ENCODE data around the gene PIP5K1B. TPM values are rescaled to one million over a fixed set of nuclear protein-coding genes. Genes with fewer than 3 reads are reported as not detected.

The PIP5K1B gene
- total RNA-seq, 1 experiment from 2014 or later: 2.5 TPM

- H3K27ac Mint-ChIP-seq: peak overlapping the region; percentile 97 to 100 (median 98)
- H3K23me2 ChIP-seq (ENCODE audit: insufficient read length, low read depth, low read length, poor library complexity, severe bottlenecking): no peaks in the 10 kb centered on the region
Observed at GRCh38 chr9:68872026-68872501, 167.0 kb downstream of the PIP5K1B start.

More at GRCh38 chr9:68872026-68872501, 167.0 kb downstream of the PIP5K1B start:
- Histone ChIP-seq H4K8ac (replicated peaks; ENCODE audit: insufficient read length, low read depth, low read length) (no peak overlapping the region), H2BK20ac (ENCODE audit: low read depth, low read length, poor library complexity, severe bottlenecking) (no peak overlapping the region), H3K4me1 (ENCODE audit: insufficient read depth, low read length) (peaks cover 28% of the 10 kb centered on the region; the same call in 1 of the 2 replicates), H3K23ac (ENCODE audit: insufficient read length, low read depth, low read length) (no peak overlapping the region), H4K5ac (ENCODE audit: insufficient read length, low read depth, low read length) (peak overlapping the region; percentile 89), H3K14ac (ENCODE audit: insufficient read depth, low read length) (peak overlapping the region; percentile 84; the same call in 1 of the 2 replicates), H2BK15ac (ENCODE audit: low read depth, low read length) (no peak overlapping the region), H2AFZ (ENCODE audit: low read length) (no peak overlapping the region), H2AK5ac (ENCODE audit: insufficient read length, low read length) (no peak overlapping the region), H2BK5ac (ENCODE audit: insufficient read length, low read length) (peak overlapping the region; percentile 91), H3T11ph (ENCODE audit: low read length) (no peak overlapping the region), H3K18ac (ENCODE audit: insufficient read length, low read depth, low read length) (peak overlapping the region; percentile 90), H3K79me2 (ENCODE audit: insufficient read depth, low read length) (no peaks in the 10 kb centered on the region), H3K27ac (ENCODE audit: insufficient read length, low read depth, low read length) (peak overlapping the region; percentile 99), H3K79me1 (ENCODE audit: insufficient read depth, low read depth, low read length, poor library complexity, severe bottlenecking) (no peaks in the 10 kb centered on the region), H3K4me2 (ENCODE audit: insufficient read depth, insufficient read length, low read length) (peak overlapping the region; percentile 49), H4K20me1 (ENCODE audit: control insufficient read depth, insufficient read depth, insufficient read length) (no peaks in the 10 kb centered on the region), H3K27me3 (ENCODE audit: insufficient read depth, low read length) (no peaks in the 10 kb centered on the region), H3K4ac (ENCODE audit: low read depth, low read length) (no peak overlapping the region; the same call in 1 of the 2 replicates), H3K9ac (ENCODE audit: extremely low read depth, insufficient read length, low read length) (no peak overlapping the region), H2BK120ac (ENCODE audit: low read depth, low read length, poor library complexity, severe bottlenecking) (no peak overlapping the region), H3K56ac (ENCODE audit: insufficient read length, low read depth, low read length) (peak overlapping the region; percentile 77), H3K9me3 (ENCODE audit: control insufficient read depth, low read depth, low read length) (no peaks in the 10 kb centered on the region), H2BK12ac (ENCODE audit: insufficient read length, low read depth, low read length) (no peak overlapping the region), H4K91ac (ENCODE audit: insufficient read length, low read depth, low read length) (no peak overlapping the region)
- peaks cover 78 to 79% of the 10 kb centered on the region in 2 experiments for H3K4me1 Mint-ChIP-seq
- peak; percentile 94 for DNase-seq
- no peaks in the 10 kb centered on the region for H3K9me3 Mint-ChIP-seq
- no CpG with 5 or more reads among the region's 8 CpGs for WGBS (ENCODE audit: extremely low coverage, insufficient read length, low lambda C conversion rate)
- no peaks in the 10 kb centered on the region for H3K27me3 Mint-ChIP-seq (ENCODE audit: low read depth)
- no peaks in the 10 kb centered on the region for H3K36me3 Mint-ChIP-seq (ENCODE audit: insufficient read depth in 1 of 3, low read depth in 3 of 3)
- peak overlapping the region; percentile 4 to 24; a peak in 3 of 5 replicates for H3K4me3 Mint-ChIP-seq
- no peak for TF ChIP-seq CTCF (conservative IDR thresholded peaks at IDR 0.05)
